B cell (primary cell): ENCODE data around the gene DNASE1. TPM values are rescaled to one million over a fixed set of nuclear protein-coding genes. Genes with fewer than 3 reads are reported as not detected.

Experiments used
- ATAC-seq: fragments of 200-7000 bp; cut with Tn5 transposase; one replicate; pipeline ENCODE4 v1.10.0; 2021; ENCODE audit warnings: low read depth, mild to moderate bottlenecking, moderate number of reproducible peaks, moderate library complexity
- CTCF ChIA-PET: fragments of 350-600 bp; sonication (Branson Sonifier 250); formaldehyde crosslinking; loops from one replicate; lab custom pipeline; 2021; ENCODE audit warnings: antibody characterized with exemption, inconsistent platforms; lab: Charles Lee
- POLR2A ChIA-PET: fragments of 350-600 bp; sonication (Branson Sonifier 250); formaldehyde crosslinking; loops from one replicate; lab custom pipeline; 2021; ENCODE audit warnings: antibody characterized with exemption; lab: Charles Lee
- DNase-seq: peaks from one replicate; pipeline ENCODE4 v3.0.0; 2013
- H2AFZ ChIP-seq: 2 replicates; pipeline ENCODE4 v1.6.1; 2012; ENCODE audit warnings: mild to moderate bottlenecking, low read depth, low read length; ENCODE audit not compliant: insufficient read depth, poor library complexity, severe bottlenecking
- H3K27ac ChIP-seq, 2 donors: 1 replicate in 1 of 2; 2 replicates in 1 of 2; pipeline ENCODE4 v1.5.1; 2012 to 2013; ENCODE audit warnings: low read length in 2 of 2, mild to moderate bottlenecking in 2 of 2, moderate library complexity in 1 of 2
- H3K27me3 ChIP-seq, 4 experiments: fragments of 200-600 bp in 1 of 4; sonication (generic) in 1 of 4; replicated peaks in 1 of 4; 1 replicate in 2 of 4; 2 replicates in 2 of 4; pipeline versions ENCODE4 v1.6.1 to v1.7.0; 2013 to 2016; ENCODE audit warnings: low read length in 3 of 4, mild to moderate bottlenecking in 2 of 4, mixed read lengths in 1 of 4, moderate library complexity in 1 of 4; ENCODE audit not compliant: insufficient read depth in 4 of 4, control insufficient read depth in 3 of 4; ENCODE audit errors: control extremely low read depth in 1 of 4
- H3K36me3 ChIP-seq, 2 experiments: replicated peaks in 1 of 2; 1 replicate in 1 of 2; 2 replicates in 1 of 2; pipeline versions ENCODE4 v1.6.1 to v1.7.1; 2013; ENCODE audit warnings: low read length in 1 of 2; ENCODE audit not compliant: insufficient read depth in 2 of 2, control insufficient read depth in 1 of 2; ENCODE audit errors: control extremely low read depth in 1 of 2, extremely low read depth in 1 of 2
- H3K4me1 ChIP-seq, 2 donors: fragments of 200-600 bp in 1 of 2; sonication (generic) in 1 of 2; 1 replicate in 1 of 2; 2 replicates in 1 of 2; pipeline versions ENCODE4 v1.5.1 to v1.6.1; 2013 to 2017; ENCODE audit warnings: low read length in 2 of 2; ENCODE audit not compliant: control insufficient read depth in 2 of 2, insufficient read depth in 2 of 2
- H3K4me2 ChIP-seq: replicated peaks from 2 replicates; pipeline ENCODE3; 2012; ENCODE audit warnings: mild to moderate bottlenecking, low read depth, low read length; ENCODE audit not compliant: poor library complexity, severe bottlenecking
- H3K4me3 ChIP-seq, 5 experiments: fragments of 200-600 bp in 1 of 5; sonication (generic) in 1 of 5; 1 replicate in 3 of 5; 2 replicates in 2 of 5; pipeline versions ENCODE4 v1.5.1 to v1.7.0; 2011 to 2016; ENCODE audit warnings: low read length in 4 of 5, mild to moderate bottlenecking in 4 of 5, low read depth in 2 of 5, control low read depth in 1 of 5, moderate library complexity in 1 of 5; ENCODE audit not compliant: insufficient read depth in 1 of 5; ENCODE audit errors: control extremely low read depth in 1 of 5, extremely low read depth in 1 of 5
- H3K79me2 ChIP-seq: fragments of 200-600 bp; sonication (generic); one replicate; pipeline ENCODE4 v1.6.0; 2016; ENCODE audit warnings: low read length; ENCODE audit not compliant: control insufficient read depth, insufficient read depth
- H3K9ac ChIP-seq: fragments of 200-600 bp; sonication (generic); 2 replicates; pipeline ENCODE4 v1.6.1; 2017; ENCODE audit warnings: mild to moderate bottlenecking, low read length, moderate library complexity
- H3K9me3 ChIP-seq, 3 donors: one replicate each; pipeline versions ENCODE4 v1.6.1 to v1.7.1; 2013; ENCODE audit warnings: low read length in 2 of 3; ENCODE audit not compliant: control insufficient read depth in 2 of 3, insufficient read depth in 1 of 3; ENCODE audit errors: control extremely low read depth in 1 of 3
- H4K20me1 ChIP-seq: 2 replicates; pipeline ENCODE4 v1.6.0; 2012; ENCODE audit warnings: mild to moderate bottlenecking, low read length; ENCODE audit not compliant: insufficient read depth, control insufficient read depth, poor library complexity, severe bottlenecking
- H3K27ac Mint-ChIP-seq: one replicate; pipeline ENCODE4 v1.8.0; 2021; ENCODE audit warnings: mixed read lengths
- H3K27me3 Mint-ChIP-seq: one replicate; pipeline ENCODE4 v1.8.0; 2021; ENCODE audit warnings: mixed read lengths
- H3K4me1 Mint-ChIP-seq: one replicate; pipeline ENCODE4 v1.8.0; 2021; ENCODE audit warnings: mixed read lengths
- H3K4me3 Mint-ChIP-seq: one replicate; pipeline ENCODE4 v1.8.0; 2021; ENCODE audit warnings: mixed read lengths
- H3K9me3 Mint-ChIP-seq: one replicate; pipeline ENCODE4 v1.8.0; 2022; ENCODE audit warnings: mixed read lengths; ENCODE audit not compliant: insufficient read depth
- EZH2 ChIP-seq: IDR thresholded peaks from 2 replicates; pipeline ENCODE4 v1.6.1; 2012; ENCODE audit warnings: borderline replicate concordance, low read depth, mild to moderate bottlenecking, moderate library complexity, low read length; ENCODE audit not compliant: insufficient read depth, poor library complexity, severe bottlenecking
- WGBS: methylation state at CpG from one replicate; pipeline ENCODE4 v1.1.5; 2013; ENCODE audit warnings: missing lambda C conversion rate; ENCODE audit not compliant: insufficient coverage; 5-methylcytosine and 5-hydroxymethylcytosine counted together
- intact Hi-C: fragments of 100-400 bp; cut with micrococcal nuclease; formaldehyde crosslinking; loops from one replicate; pipeline ENCODE4 v1.10.0; 2022
- polyA plus RNA-seq: library from polyadenylated mRNA; depleted of rRNA; stranded (reverse); fragments of >200 nt; gene quantifications from 2 replicates; pipeline ENCODE4 v1.2.3, GENCODE V29; 2012
- total RNA-seq, 2 donors: library from RNA; stranded (reverse); fragments of 120-200 nt in 1 of 2; gene quantifications; 1 replicate in 1 of 2; 2 replicates in 1 of 2; pipeline versions ENCODE4 v1.2.3 to v1.2.4, GENCODE V29; 2013 to 2022
- TF ChIP-seq, protein P1 (sequence below): fragments of 200-600 bp; IDR thresholded peaks from one replicate; pipeline ENCODE4 v1.8.0; 2022; ENCODE audit warnings: antibody characterized with exemption, mild to moderate bottlenecking

The DNASE1 gene
- total and polyA plus RNA-seq, 2 donors (not counting 1 experiment from before 2014, with no cell fraction given), result 53.3 to 53.7 TPM

DNA sequence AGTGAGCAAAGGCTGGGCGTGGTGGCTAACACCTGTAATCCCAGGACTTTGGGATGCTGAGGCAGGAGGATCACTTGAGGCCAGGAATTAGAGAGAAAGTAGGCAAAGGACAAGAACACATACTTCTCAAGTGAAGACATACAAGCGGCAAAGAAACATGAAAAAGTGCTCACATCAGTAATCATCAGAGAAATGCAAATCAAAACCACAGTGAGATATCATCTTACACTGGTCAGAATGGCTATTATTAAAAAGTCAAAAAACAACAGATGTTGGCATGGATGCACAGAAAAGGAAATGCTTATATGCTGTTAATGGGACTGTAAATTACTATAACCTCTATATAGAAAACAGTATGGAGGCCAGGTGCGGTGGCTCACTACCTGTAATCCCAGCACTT is 30.8 kb upstream of the DNASE1 start:
- Mint-ChIP-seq H3K4me1 (peaks cover 43% of the 10 kb centered on the region), H3K9me3 (no peaks in the 10 kb centered on the region), H3K27me3 (no peaks in the 10 kb centered on the region), H3K27ac (peak overlapping the region; percentile 42), H3K4me3 (peak overlapping the region; percentile 76)
- whole genome bisulfite sequencing, result no CpG with 5 or more reads among the region's 3 CpGs
- H3K36me3 ChIP-seq, result no peaks in the 10 kb centered on the region
- ChIA-PET CTCF (no interaction called here), POLR2A (no interaction called here)
- H3K4me3 ChIP-seq, result peak overlapping the region in 1 of 5 experiments; percentile 32
- H3K4me2 ChIP-seq, result peak overlapping the region; percentile 28
- no peak overlapping the region for H2AFZ ChIP-seq
- H3K27me3 ChIP-seq, result no peaks in the 10 kb centered on the region
- no peak overlapping the region for H3K27ac ChIP-seq
- H3K79me2 ChIP-seq, result peaks cover 73% of the 10 kb centered on the region
- intact Hi-C loops, result no loop called here
- H3K9ac ChIP-seq, result peak overlapping the region; percentile 19
- DNase-seq (no peak), ATAC-seq (peak; percentile 37)
- TF ChIP-seq, protein P1, sequence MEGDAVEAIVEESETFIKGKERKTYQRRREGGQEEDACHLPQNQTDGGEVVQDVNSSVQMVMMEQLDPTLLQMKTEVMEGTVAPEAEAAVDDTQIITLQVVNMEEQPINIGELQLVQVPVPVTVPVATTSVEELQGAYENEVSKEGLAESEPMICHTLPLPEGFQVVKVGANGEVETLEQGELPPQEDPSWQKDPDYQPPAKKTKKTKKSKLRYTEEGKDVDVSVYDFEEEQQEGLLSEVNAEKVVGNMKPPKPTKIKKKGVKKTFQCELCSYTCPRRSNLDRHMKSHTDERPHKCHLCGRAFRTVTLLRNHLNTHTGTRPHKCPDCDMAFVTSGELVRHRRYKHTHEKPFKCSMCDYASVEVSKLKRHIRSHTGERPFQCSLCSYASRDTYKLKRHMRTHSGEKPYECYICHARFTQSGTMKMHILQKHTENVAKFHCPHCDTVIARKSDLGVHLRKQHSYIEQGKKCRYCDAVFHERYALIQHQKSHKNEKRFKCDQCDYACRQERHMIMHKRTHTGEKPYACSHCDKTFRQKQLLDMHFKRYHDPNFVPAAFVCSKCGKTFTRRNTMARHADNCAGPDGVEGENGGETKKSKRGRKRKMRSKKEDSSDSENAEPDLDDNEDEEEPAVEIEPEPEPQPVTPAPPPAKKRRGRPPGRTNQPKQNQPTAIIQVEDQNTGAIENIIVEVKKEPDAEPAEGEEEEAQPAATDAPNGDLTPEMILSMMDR, result no peak
- TF ChIP-seq EZH2, result no peak
- peaks cover 25% of the 10 kb centered on the region for H4K20me1 ChIP-seq
- H3K4me1 ChIP-seq, result peaks cover 32 to 46% of the 10 kb centered on the region in 2 donors
- H3K9me3 ChIP-seq, result no peaks in the 10 kb centered on the region

DNA sequence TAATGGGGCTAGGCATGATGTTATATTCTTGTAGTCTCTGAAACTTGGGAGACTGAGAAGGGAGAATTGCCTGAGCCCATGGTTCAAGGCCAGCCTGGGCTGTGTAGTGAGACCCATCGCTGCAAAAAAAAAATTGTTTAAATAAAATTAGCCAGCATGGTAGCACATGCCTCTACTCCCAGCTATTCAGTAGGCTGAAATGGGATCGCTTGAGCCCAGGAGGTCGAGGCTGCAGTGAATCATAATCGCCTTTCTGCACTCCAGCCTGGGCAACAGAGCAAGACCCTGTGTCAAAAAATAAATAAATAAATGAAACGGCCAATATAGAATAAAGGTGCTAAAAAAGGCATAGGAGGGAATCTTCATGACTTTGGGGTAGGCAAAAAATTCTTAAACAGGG is 29.2 kb upstream of the DNASE1 start:
- no peaks in the 10 kb centered on the region for H3K9me3 Mint-ChIP-seq
- H3K4me3 Mint-ChIP-seq, result peak overlapping the region; percentile 7
- CTCF ChIA-PET, result no interaction called here
- intact Hi-C loops, result no loop called here
- H3K27ac ChIP-seq, result no peak overlapping the region
- no CpG with 5 or more reads among the region's 5 CpGs for WGBS
- POLR2A ChIA-PET, result no interaction called here
- no peak for TF ChIP-seq EZH2
- TF ChIP-seq, protein P1, result no peak
- peak overlapping the region; percentile 90 for H3K27ac Mint-ChIP-seq
- H3K4me1 ChIP-seq, result peaks cover 32 to 46% of the 10 kb centered on the region in 2 donors
- H3K9me3 ChIP-seq, result no peaks in the 10 kb centered on the region
- no peak overlapping the region for H3K4me3 ChIP-seq
- H3K27me3 Mint-ChIP-seq, result no peaks in the 10 kb centered on the region
- no peaks in the 10 kb centered on the region for H3K27me3 ChIP-seq
- H3K79me2 ChIP-seq, result peaks cover 70% of the 10 kb centered on the region
- DNase-seq (no peak), ATAC-seq (no peak)
- no peak overlapping the region for H2AFZ ChIP-seq
- H3K4me1 Mint-ChIP-seq, result peaks cover 42% of the 10 kb centered on the region
- H4K20me1 ChIP-seq, result peaks cover 10% of the 10 kb centered on the region
- no peaks in the 10 kb centered on the region for H3K36me3 ChIP-seq
- no peak overlapping the region for H3K4me2 ChIP-seq
- H3K9ac ChIP-seq, result no peak overlapping the region
